H1 (cell line): ENCODE measurements around the gene U2AF1L4. TPM values are rescaled to one million over a fixed set of nuclear protein-coding genes. Genes with fewer than 3 reads are reported as not detected.

Experiments used
- CTCF ChIA-PET: fragments of 300-600 bp; sonication (Branson Sonifier 250); formaldehyde crosslinking; loops from one replicate; lab custom pipeline; 2021; ENCODE audit not compliant: partially characterized antibody; lab: Charles Lee
- POLR2A ChIA-PET: fragments of 300-600 bp; sonication (Branson Sonifier 250); formaldehyde crosslinking; loops from one replicate; lab custom pipeline; 2021; ENCODE audit warnings: inconsistent platforms; ENCODE audit not compliant: partially characterized antibody; lab: Charles Lee
- DNase-seq, 2 experiments: peaks; one replicate each; pipeline versions ENCODE4 v3.0.0 to v3.0.0-alpha.2; 2010 to 2022; ENCODE audit warnings: low spot score in 2 of 2, low read depth in 1 of 2, mixed read lengths in 1 of 2
- FAIRE-seq: peaks from 2 replicates; lab custom pipeline; 2011; peaks lifted over from hg19 to GRCh38; lab: Jason Lieb, UNC
- H2AFZ ChIP-seq: 2 replicates; pipeline ENCODE4 v1.8.1; 2012; ENCODE audit warnings: low read length, inconsistent platforms
- H2AK5ac ChIP-seq: 2 replicates; pipeline ENCODE4 v1.6.1; 2013; ENCODE audit warnings: low read depth, low read length
- H2BK120ac ChIP-seq: replicated peaks from 2 replicates; pipeline ENCODE3; 2013; ENCODE audit warnings: low read depth, low read length, inconsistent platforms
- H2BK12ac ChIP-seq: 2 replicates; pipeline ENCODE4 v1.6.1; 2013; ENCODE audit warnings: low read depth, low read length
- H2BK15ac ChIP-seq: 2 replicates; pipeline ENCODE4 v1.6.1; 2013; ENCODE audit warnings: low read length
- H2BK20ac ChIP-seq: 2 replicates; pipeline ENCODE4 v1.6.1; 2013; ENCODE audit warnings: low read length
- H2BK5ac ChIP-seq: 2 replicates; pipeline ENCODE4 v1.6.1; 2013; ENCODE audit warnings: low read depth, low read length
- H3K14ac ChIP-seq: 2 replicates; pipeline ENCODE4 v1.6.1; 2013; ENCODE audit warnings: inconsistent platforms; ENCODE audit not compliant: insufficient read length
- H3K18ac ChIP-seq: 2 replicates; pipeline ENCODE4 v1.6.1; 2013; ENCODE audit warnings: low read length; ENCODE audit errors: extremely low read depth
- H3K23ac ChIP-seq: 2 replicates; pipeline ENCODE4 v1.6.1; 2013; ENCODE audit warnings: inconsistent platforms; ENCODE audit not compliant: insufficient read length
- H3K23me2 ChIP-seq: 2 replicates; pipeline ENCODE4 v1.6.1; 2013; ENCODE audit warnings: low read depth, low read length
- H3K27ac ChIP-seq: 2 replicates; pipeline ENCODE4 v1.6.1; 2011; ENCODE audit warnings: low read depth, low read length, inconsistent platforms
- H3K27me3 ChIP-seq, 4 experiments: replicated peaks in 1 of 4; 1 replicate in 1 of 4; 2 replicates in 3 of 4; pipeline versions ENCODE4 v1.6.1 to v1.8.1; 2011 to 2013; ENCODE audit warnings: low read length in 3 of 4, mild to moderate bottlenecking in 3 of 4, inconsistent platforms in 2 of 4, mixed read lengths in 2 of 4, moderate library complexity in 1 of 4; ENCODE audit not compliant: control insufficient read depth in 3 of 4, insufficient read depth in 3 of 4; ENCODE audit errors: extremely low read depth in 1 of 4
- H3K36me3 ChIP-seq, 4 experiments: 2 replicates each; pipeline versions ENCODE4 v1.6.1 to v1.8.1; 2011 to 2013; ENCODE audit warnings: mild to moderate bottlenecking in 4 of 4, low read length in 3 of 4, moderate library complexity in 2 of 4, control low read depth in 1 of 4, inconsistent platforms in 1 of 4; ENCODE audit not compliant: insufficient read depth in 4 of 4, control insufficient read depth in 2 of 4
- H3K4ac ChIP-seq: replicated peaks from 2 replicates; pipeline ENCODE3; 2013; ENCODE audit warnings: low read length, low read depth, mixed read lengths, inconsistent platforms; ENCODE audit not compliant: insufficient read length
- H3K4me1 ChIP-seq, 4 experiments: replicated peaks in 1 of 4; 1 replicate in 1 of 4; 2 replicates in 3 of 4; pipeline versions ENCODE4 v1.6.1 to v1.8.1; 2011 to 2013; ENCODE audit warnings: low read length in 3 of 4, inconsistent platforms in 2 of 4, mixed read lengths in 1 of 4; ENCODE audit not compliant: insufficient read depth in 4 of 4, control insufficient read depth in 3 of 4
- H3K4me2 ChIP-seq, 2 experiments: 2 replicates each; pipeline versions ENCODE4 v1.6.1 to v1.8.1; 2011 to 2013; ENCODE audit warnings: low read depth in 2 of 2, low read length in 2 of 2, control low read depth in 1 of 2, inconsistent platforms in 1 of 2, mild to moderate bottlenecking in 1 of 2; ENCODE audit not compliant: insufficient read depth in 1 of 2
- H3K4me3 ChIP-seq, 4 experiments: fragments of 200-600, 300-600 bp in 1 of 4; sonication (generic), shearing (Covaris generic), sonication (Bioruptor Twin) in 1 of 4; 2 replicates each; pipeline versions ENCODE4 v1.5.1 to v1.8.1; 2011 to 2016; ENCODE audit warnings: low read length in 4 of 4, low read depth in 3 of 4, control low read depth in 2 of 4, inconsistent platforms in 2 of 4, mild to moderate bottlenecking in 2 of 4, mixed read lengths in 1 of 4, moderate library complexity in 1 of 4; ENCODE audit not compliant: insufficient read depth in 2 of 4; ENCODE audit errors: extremely low read depth in 1 of 4
- H3K56ac ChIP-seq: replicated peaks from 2 replicates; pipeline ENCODE3; 2013; ENCODE audit warnings: low read depth, mild to moderate bottlenecking, mixed read lengths, low read length, inconsistent platforms; ENCODE audit not compliant: insufficient read length
- H3K79me1 ChIP-seq: 2 replicates; pipeline ENCODE4 v1.6.1; 2013; ENCODE audit warnings: low read depth, low read length, control low read depth
- H3K79me2 ChIP-seq, 2 experiments: 2 replicates each; pipeline versions ENCODE4 v1.6.1 to v1.8.1; 2012 to 2013; ENCODE audit warnings: low read length in 2 of 2, mild to moderate bottlenecking in 2 of 2, inconsistent platforms in 1 of 2; ENCODE audit not compliant: insufficient read depth in 2 of 2, control insufficient read depth in 1 of 2
- H3K9ac ChIP-seq, 4 experiments: replicated peaks in 1 of 4; 1 replicate in 1 of 4; 2 replicates in 3 of 4; pipeline versions ENCODE4 v1.6.1 to v1.8.1; 2011 to 2013; ENCODE audit warnings: low read depth in 3 of 4, low read length in 3 of 4, control low read depth in 2 of 4, mild to moderate bottlenecking in 2 of 4, moderate library complexity in 2 of 4, inconsistent platforms in 1 of 4; ENCODE audit errors: extremely low read depth in 1 of 4
- H3K9me3 ChIP-seq, 2 experiments: 2 replicates each; pipeline versions ENCODE4 v1.6.1 to v1.8.1; 2012 to 2013; ENCODE audit warnings: mild to moderate bottlenecking in 2 of 2, moderate library complexity in 2 of 2, control low read depth in 1 of 2, inconsistent platforms in 1 of 2, low read depth in 1 of 2, low read length in 1 of 2, mixed read lengths in 1 of 2; ENCODE audit not compliant: insufficient read depth in 2 of 2
- H4K20me1 ChIP-seq, 2 experiments: replicated peaks in 1 of 2; 2 replicates each; pipeline versions ENCODE3 to v1.8.1; 2011 to 2013; ENCODE audit warnings: inconsistent platforms in 2 of 2, low read length in 2 of 2, mild to moderate bottlenecking in 1 of 2; ENCODE audit not compliant: insufficient read depth in 2 of 2, control insufficient read depth in 1 of 2
- H4K5ac ChIP-seq: 2 replicates; pipeline ENCODE4 v1.6.1; 2013; ENCODE audit warnings: low read length, low read depth, mixed read lengths, inconsistent platforms; ENCODE audit not compliant: insufficient read length
- H4K8ac ChIP-seq: 2 replicates; pipeline ENCODE4 v1.8.0; 2013; ENCODE audit warnings: mild to moderate bottlenecking, moderate library complexity, low read length, inconsistent platforms; ENCODE audit not compliant: insufficient read depth; ENCODE audit errors: extremely low read depth
- H4K91ac ChIP-seq: replicated peaks from 2 replicates; pipeline ENCODE3; 2013; ENCODE audit warnings: low read length, mixed read lengths, inconsistent platforms; ENCODE audit not compliant: insufficient read length
- GTF2F1 ChIP-seq: IDR thresholded peaks from 2 replicates; pipeline ENCODE4 v1.6.1; 2012; ENCODE audit warnings: low read depth, low read length, improper control_type of control experiment, borderline replicate concordance
- WGBS, 2 experiments: shearing (Covaris generic) in 1 of 2; methylation state at CpG; one replicate each; pipeline versions ENCODE4 v1.1.6 to v1.1.7; 2013 to 2015; ENCODE audit warnings: low lambda C conversion rate in 2 of 2, mixed read lengths in 2 of 2, inconsistent platforms in 1 of 2, low coverage in 1 of 2, missing lambda C conversion rate in 1 of 2; ENCODE audit not compliant: insufficient replicate concordance in 2 of 2, insufficient coverage in 1 of 2, insufficient read length in 1 of 2; ENCODE audit errors: extremely low coverage in 1 of 2, missing lambda C conversion rate in 1 of 2; 5-methylcytosine and 5-hydroxymethylcytosine counted together
- polyA plus RNA-seq, 7 experiments: library from polyadenylated mRNA; depleted of rRNA in 3 of 7; stranded (reverse) in 5 of 7; unstranded in 2 of 7; fragments of >200 nt in 5 of 7; fragments of 200-250 nt in 2 of 7; gene quantifications; 1 replicate in 5 of 7; 2 replicates in 1 of 7; 4 replicates in 1 of 7; pipeline versions ENCODE4 v1.2.1 to v1.2.3, GENCODE V29; 2011 to 2013; ENCODE audit warnings: missing spikeins in 2 of 7, mixed read lengths in 2 of 7
- total RNA-seq: library from RNA; stranded (reverse); fragmentation: NEBNext Ultra II Directional; extraction: Animal tissue kit (Norgen Biotek cat#: 25700); gene quantifications from 2 replicates; pipeline ENCODE4 v1.2.1, GENCODE V29; 2021
- TF ChIP-seq, protein P1 (sequence below), 3 experiments: IDR thresholded peaks; 1 replicate in 2 of 3; 2 replicates in 1 of 3; pipeline versions ENCODE4 v1.5.1 to v1.6.1; 2011; ENCODE audit warnings: low read length in 3 of 3, mild to moderate bottlenecking in 3 of 3, inconsistent platforms in 2 of 3, low read depth in 1 of 3, moderate library complexity in 1 of 3; ENCODE audit not compliant: insufficient read depth in 1 of 3; ENCODE audit errors: control extremely low read depth in 1 of 3

The U2AF1L4 gene
- total and polyA plus RNA-seq, 2 of the 8 experiments (the other 6 are each of a cell fraction or from before 2014, with no cell fraction given) = 15.1 to 32.7 TPM

DNA sequence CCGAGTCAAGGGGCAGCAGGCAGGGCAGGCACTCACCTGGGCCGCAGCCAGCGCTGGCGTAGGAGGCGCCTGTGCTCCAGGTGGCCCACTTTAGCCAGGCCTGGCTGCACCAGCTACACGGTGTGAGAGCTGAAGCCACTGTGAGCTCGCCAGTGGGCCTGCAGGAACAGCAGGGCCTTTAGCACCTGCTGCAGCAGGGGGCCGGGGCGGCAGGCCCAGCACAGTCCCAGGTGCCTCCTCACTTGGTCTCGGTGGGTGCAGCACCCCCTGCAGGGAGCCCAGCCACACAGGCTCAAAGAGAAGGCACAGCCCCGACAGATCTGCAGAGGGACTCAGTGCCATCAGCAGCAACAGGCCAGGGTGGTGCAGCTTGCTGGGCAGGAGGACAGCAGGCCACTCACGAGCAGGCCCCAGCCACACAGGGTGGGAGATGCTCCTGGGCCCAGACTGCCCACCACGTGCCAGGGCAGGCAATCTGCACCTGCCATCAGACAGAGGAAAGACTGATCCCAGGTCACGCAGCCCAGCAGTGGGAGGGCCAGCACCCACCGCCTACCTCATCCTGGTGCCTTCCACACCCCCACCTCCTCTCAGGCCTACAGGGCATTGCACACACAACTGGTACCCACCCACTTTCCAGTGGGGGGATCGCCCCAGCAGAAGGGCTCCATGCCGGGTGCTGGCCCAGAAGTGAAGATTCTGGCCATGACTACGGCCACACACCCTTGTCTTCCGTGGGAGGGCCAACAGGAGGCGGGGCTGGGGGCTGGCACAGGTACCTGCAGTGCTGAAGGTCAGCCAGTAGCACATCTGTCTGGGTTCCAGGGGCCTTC, 46.0 kb upstream of the U2AF1L4 start:
- no peak overlapping the region for H3K14ac ChIP-seq
- no peak for DNase-seq

More for the DNA sequence above, 46.0 kb upstream of the U2AF1L4 start:
- Histone ChIP-seq H2BK5ac (0 out of 2 replicates have a peak overlapping the region, but pooled peaks have one; percentile 21), H2BK120ac (no peak overlapping the region), H3K23me2 (no peaks in the 10 kb centered on the region), H4K5ac (no peak overlapping the region), H3K9ac (no peak overlapping the region; a peak in 2 of 7 replicates), H4K8ac (no peak overlapping the region; the same call in 1 of the 2 replicates), H4K20me1 (peaks cover 2 to 3% of the 10 kb centered on the region in 2 experiments), H4K91ac (no peak overlapping the region), H3K79me2 (no peaks in the 10 kb centered on the region), H3K23ac (no peak overlapping the region), H3K27ac (no peak overlapping the region), H3K36me3 (no peaks in the 10 kb centered on the region), H3K4me1 (peaks cover 0 to 6% (median 2%) of the 10 kb centered on the region in 4 experiments; a peak in 2 of 7 replicates), H3K4me3 (no peak overlapping the region), H3K4me2 (no peak overlapping the region), H3K79me1 (no peaks in the 10 kb centered on the region), H3K9me3 (no peaks in the 10 kb centered on the region), H2BK15ac (0 out of 2 replicates have a peak overlapping the region, but pooled peaks have one; percentile 61), H2AFZ (no peak overlapping the region), H2AK5ac (no peak overlapping the region), H3K4ac (no peak overlapping the region), H3K56ac (no peak overlapping the region), H3K18ac (no peak overlapping the region), H2BK12ac (no peak overlapping the region), H2BK20ac (no peak overlapping the region), H3K27me3 (peaks cover 1 to 6% (median 4%) of the 10 kb centered on the region in 4 experiments; a peak in 5 of 7 replicates)
- ChIA-PET POLR2A (no interaction called here), CTCF (interaction anchor here (0.6 to 2.3 kb wide), 6 partner anchors 11 to 151 kb away, joined by 3 to 6 read pairs (median 4); no protein-coding TSS in a partner anchor)
- FAIRE-seq = no peak
- TF ChIP-seq, protein P1, sequence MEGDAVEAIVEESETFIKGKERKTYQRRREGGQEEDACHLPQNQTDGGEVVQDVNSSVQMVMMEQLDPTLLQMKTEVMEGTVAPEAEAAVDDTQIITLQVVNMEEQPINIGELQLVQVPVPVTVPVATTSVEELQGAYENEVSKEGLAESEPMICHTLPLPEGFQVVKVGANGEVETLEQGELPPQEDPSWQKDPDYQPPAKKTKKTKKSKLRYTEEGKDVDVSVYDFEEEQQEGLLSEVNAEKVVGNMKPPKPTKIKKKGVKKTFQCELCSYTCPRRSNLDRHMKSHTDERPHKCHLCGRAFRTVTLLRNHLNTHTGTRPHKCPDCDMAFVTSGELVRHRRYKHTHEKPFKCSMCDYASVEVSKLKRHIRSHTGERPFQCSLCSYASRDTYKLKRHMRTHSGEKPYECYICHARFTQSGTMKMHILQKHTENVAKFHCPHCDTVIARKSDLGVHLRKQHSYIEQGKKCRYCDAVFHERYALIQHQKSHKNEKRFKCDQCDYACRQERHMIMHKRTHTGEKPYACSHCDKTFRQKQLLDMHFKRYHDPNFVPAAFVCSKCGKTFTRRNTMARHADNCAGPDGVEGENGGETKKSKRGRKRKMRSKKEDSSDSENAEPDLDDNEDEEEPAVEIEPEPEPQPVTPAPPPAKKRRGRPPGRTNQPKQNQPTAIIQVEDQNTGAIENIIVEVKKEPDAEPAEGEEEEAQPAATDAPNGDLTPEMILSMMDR (IDR thresholded peaks at IDR 0.05; ENCODE audit: control extremely low read depth in 1 of 3, insufficient read depth in 1 of 3, low read depth in 1 of 3, low read length in 3 of 3) = peak; percentile 7 to 12 (median 11); a peak in 2 of 4 replicates
- no peak for TF ChIP-seq GTF2F1
- WGBS, 2 experiments = 71% methylated on average over 20 of the region's 20 CpGs; no CpG with 5 or more reads in 1 of the 2 experiments
